ENCODE results near the gene PIP5K1B.

The PIP5K1B gene

GRCh38 chr9:68685770-68686169 lies 19.3 kb upstream of the PIP5K1B start:
- TF ChIP-seq SIN3A (IDR thresholded peaks at IDR 0.05; ENCODE audit: borderline replicate concordance, insufficient read depth, low read length): no peak
- no peak for TF ChIP-seq FOXP2 (optimal IDR thresholded peaks at IDR 0.05; ENCODE audit: borderline replicate concordance, extremely low read depth, extremely low read length, insufficient read depth)
- TF ChIP-seq POLR2AphosphoS5 (IDR thresholded peaks at IDR 0.05; ENCODE audit: low read depth, low read length): no peak
- TF ChIP-seq TAF1 (IDR thresholded peaks at IDR 0.05; ENCODE audit: borderline replicate concordance, insufficient read depth, low read length): no peak
- TF ChIP-seq REST (IDR thresholded peaks at IDR 0.05; ENCODE audit: insufficient read depth in 1 of 2, low read depth in 2 of 2, low read length in 2 of 2): no peak

- no peak for TF ChIP-seq FOXP2 (optimal IDR thresholded peaks at IDR 0.05; ENCODE audit: borderline replicate concordance, extremely low read depth, extremely low read length, insufficient read depth)
- TF ChIP-seq SIN3A (IDR thresholded peaks at IDR 0.05; ENCODE audit: borderline replicate concordance, insufficient read depth, low read length): no peak
- no peak for TF ChIP-seq TAF1 (IDR thresholded peaks at IDR 0.05; ENCODE audit: borderline replicate concordance, insufficient read depth, low read length)
- TF ChIP-seq POLR2AphosphoS5 (IDR thresholded peaks at IDR 0.05; ENCODE audit: low read depth, low read length): no peak
- no peak for TF ChIP-seq REST (IDR thresholded peaks at IDR 0.05; ENCODE audit: insufficient read depth in 1 of 2, low read depth in 2 of 2, low read length in 2 of 2)
Observed at GRCh38 chr9:68690088-68690487, 15.0 kb upstream of the PIP5K1B start.

- TF ChIP-seq FOXP2 (optimal IDR thresholded peaks at IDR 0.05; ENCODE audit: borderline replicate concordance, extremely low read depth, extremely low read length, insufficient read depth) (no peak), REST (IDR thresholded peaks at IDR 0.05; ENCODE audit: insufficient read depth in 1 of 2, low read depth in 2 of 2, low read length in 2 of 2) (no peak), TAF1 (IDR thresholded peaks at IDR 0.05; ENCODE audit: borderline replicate concordance, insufficient read depth, low read length) (no peak), SIN3A (IDR thresholded peaks at IDR 0.05; ENCODE audit: borderline replicate concordance, insufficient read depth, low read length) (no peak), POLR2AphosphoS5 (IDR thresholded peaks at IDR 0.05; ENCODE audit: low read depth, low read length) (no peak)
Observed at GRCh38 chr9:68692519-68692918, 12.5 kb upstream of the PIP5K1B start.

- no peak for TF ChIP-seq REST (IDR thresholded peaks at IDR 0.05; ENCODE audit: insufficient read depth in 1 of 2, low read depth in 2 of 2, low read length in 2 of 2)
- no peak for TF ChIP-seq POLR2AphosphoS5 (IDR thresholded peaks at IDR 0.05; ENCODE audit: low read depth, low read length)
- no peak for TF ChIP-seq FOXP2 (optimal IDR thresholded peaks at IDR 0.05; ENCODE audit: borderline replicate concordance, extremely low read depth, extremely low read length, insufficient read depth)
- no peak for TF ChIP-seq SIN3A (IDR thresholded peaks at IDR 0.05; ENCODE audit: borderline replicate concordance, insufficient read depth, low read length)
- no peak for TF ChIP-seq TAF1 (IDR thresholded peaks at IDR 0.05; ENCODE audit: borderline replicate concordance, insufficient read depth, low read length)
Observed at GRCh38 chr9:68694125-68694524, 10.9 kb upstream of the PIP5K1B start.

- TF ChIP-seq FOXP2 (optimal IDR thresholded peaks at IDR 0.05; ENCODE audit: borderline replicate concordance, extremely low read depth, extremely low read length, insufficient read depth): no peak
- no peak for TF ChIP-seq TAF1 (IDR thresholded peaks at IDR 0.05; ENCODE audit: borderline replicate concordance, insufficient read depth, low read length)
- no peak for TF ChIP-seq POLR2AphosphoS5 (IDR thresholded peaks at IDR 0.05; ENCODE audit: low read depth, low read length)
- TF ChIP-seq SIN3A (IDR thresholded peaks at IDR 0.05; ENCODE audit: borderline replicate concordance, insufficient read depth, low read length): no peak
- TF ChIP-seq REST (IDR thresholded peaks at IDR 0.05; ENCODE audit: insufficient read depth in 1 of 2, low read depth in 2 of 2, low read length in 2 of 2): no peak
Observed at GRCh38 chr9:68697851-68698250, 7.2 kb upstream of the PIP5K1B start.

All from PFSK-1 (cell line).